Activated gamma-delta T cell treated with Interleukin-2 at 50 U/mL for 16 hours (primary cell): Measurements from ENCODE around the gene ZNF81.
"Not testable (repeated sequence)": the region's sequence is repeated elsewhere in the genome, so short reads cannot be mapped to it uniquely, and the experiment has no call there.

ENCODE experiments used
- DNase-seq: peaks from one replicate; pipeline ENCODE4 v3.0.0-alpha.2; 2020

ZNF81 gene

GRCh38 chrX:47936940-47937317, 100.2 kb downstream of the ZNF81 start:
- DNase-seq, result no peak

DNA sequence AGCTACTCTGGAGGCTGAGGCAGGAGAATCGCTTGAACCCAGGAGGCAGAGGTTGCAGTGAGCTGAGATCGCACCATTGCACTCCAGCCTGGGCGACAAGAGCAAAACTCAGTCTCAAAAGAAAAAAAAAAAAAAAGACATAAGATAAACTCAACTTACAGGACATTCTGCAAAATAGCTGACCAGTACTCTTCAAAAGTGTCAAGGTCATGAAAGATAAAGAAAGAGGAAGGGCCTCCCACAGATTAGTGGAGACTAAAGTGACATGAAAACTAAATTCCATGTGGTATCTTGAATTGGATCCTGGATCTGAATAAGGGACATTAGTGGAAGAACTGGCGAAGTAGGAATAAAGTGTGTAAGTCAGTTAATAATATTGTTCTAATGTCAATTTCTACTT, 103.7 kb downstream of the ZNF81 start:
- no peak for DNase-seq

DNA sequence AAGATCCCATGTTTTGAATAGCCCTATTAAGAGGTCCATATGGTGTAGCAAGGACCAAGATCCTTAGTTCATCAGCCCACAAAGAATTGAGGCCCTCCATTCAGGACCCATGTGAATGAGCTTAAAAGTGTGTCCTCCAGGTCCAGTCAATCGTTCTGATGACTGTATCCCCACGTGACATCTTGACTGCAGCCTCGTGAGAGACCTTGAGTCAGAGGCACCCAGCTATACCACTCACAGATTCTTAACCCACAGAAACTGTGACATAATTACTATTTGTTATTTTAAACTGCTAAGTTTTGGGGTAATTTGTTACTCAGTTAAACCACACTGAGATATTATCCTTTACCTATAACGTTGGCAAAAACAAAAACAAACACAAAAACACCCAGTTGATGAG, 104.7 kb downstream of the ZNF81 start:
- no peak for DNase-seq

DNA sequence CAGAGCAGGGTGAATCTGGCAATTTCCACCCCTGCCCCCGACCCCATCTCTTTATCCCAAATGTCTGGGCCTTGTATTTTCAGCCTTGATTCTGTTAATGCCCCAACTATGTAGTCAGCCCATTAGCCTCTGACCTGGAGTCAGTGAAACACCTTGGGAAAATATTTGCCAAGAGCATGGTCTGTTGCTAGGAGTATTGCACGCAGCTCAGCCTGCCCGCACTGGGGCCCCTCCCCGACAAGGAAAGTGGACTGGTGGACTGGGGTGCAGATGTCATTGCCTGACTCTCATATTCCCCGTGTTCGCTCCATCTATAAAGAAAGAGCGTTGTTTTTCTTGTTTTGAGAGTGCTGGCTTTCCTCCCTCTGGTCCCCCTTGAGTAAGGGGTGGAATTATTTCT, 118.6 kb downstream of the ZNF81 start:
- DNase-seq, result not testable (repeated sequence)

- DNase-seq, result no peak
Measured at GRCh38 chrX:47956016-47956415, 119.3 kb downstream of the ZNF81 start.

GRCh38 chrX:47958206-47958605, 121.5 kb downstream of the ZNF81 start:
- DNase-seq, result not testable (repeated sequence)

DNA sequence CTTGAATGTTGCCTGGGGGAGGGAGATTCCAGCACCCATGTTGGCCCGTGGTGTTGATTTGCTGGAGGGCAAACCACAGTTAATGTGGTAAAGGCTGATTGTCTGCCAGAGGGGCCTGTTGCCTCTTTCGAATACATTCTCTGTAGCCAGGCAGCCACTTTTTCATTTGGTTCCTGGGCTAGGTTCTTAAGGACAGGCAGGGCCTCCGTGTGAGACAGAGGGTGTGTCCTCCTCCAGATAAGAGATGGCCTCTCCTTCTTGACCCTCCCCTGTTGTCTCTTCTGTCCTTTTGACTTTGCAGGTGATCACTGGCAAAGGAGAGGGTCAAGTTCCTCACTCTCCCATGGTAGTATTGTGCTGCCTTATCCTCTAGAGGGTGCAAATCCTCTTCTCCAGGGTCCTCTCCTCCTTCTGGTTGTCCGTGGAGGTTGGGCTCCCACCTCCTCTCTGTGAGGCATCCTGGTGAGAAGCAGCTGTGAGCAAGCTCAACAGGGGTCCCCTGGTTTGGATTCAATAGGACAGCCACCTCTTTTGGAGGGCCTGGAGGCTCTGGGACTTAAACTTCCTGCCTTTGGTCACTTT, 122.2 kb downstream of the ZNF81 start:
- no peak for DNase-seq

DNA sequence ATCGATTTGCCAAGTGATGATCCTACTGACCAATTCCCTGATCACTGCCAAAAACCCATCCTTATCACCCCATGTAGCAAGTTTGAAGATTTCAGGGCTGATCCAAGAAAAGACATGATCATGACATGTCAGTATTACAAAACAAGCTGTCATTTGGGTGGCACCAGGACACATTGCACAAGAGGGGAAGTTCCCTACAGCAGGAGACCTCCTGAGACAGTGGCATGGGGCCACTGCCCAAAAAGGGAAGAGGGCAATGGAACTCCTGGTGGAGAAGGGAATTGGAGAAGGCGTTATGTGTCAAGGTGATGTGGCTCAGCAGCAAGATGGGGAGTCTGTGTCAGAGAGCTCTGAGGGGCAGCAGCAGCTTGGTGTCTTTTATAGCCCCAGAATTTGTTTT, 123.7 kb downstream of the ZNF81 start:
- DNase-seq, result no peak

DNA sequence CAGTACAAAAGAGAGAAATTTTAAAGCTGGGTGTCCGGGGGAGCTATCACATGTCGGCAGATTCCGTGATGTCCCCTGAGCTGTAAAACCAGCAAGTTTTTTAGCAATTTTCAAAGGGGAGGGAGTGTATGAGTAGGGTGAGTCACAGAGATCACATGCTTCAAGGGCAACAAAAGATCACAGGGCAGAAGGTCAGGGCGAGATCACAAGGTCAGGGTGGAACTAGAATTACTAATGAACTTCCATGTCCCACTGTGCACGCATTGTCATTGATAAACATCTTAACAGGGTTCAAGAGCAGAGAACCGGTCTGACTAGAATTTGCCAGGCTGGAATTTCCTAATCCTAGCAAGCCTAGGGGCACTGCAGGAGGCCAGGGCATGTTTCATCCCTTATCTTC, 125.1 kb downstream of the ZNF81 start:
- not testable (repeated sequence) for DNase-seq

GRCh38 chrX:47965526-47965925, 128.8 kb downstream of the ZNF81 start:
- DNase-seq, result not testable (repeated sequence)
